Effector memory CD4-positive, alpha-beta T cell (primary cell): ENCODE measurements around the gene APOL5.
"Not testable (repeated sequence)": the region's sequence is repeated elsewhere in the genome, so short reads cannot be mapped to it uniquely, and the experiment has no call there.

Experiments
- DNase-seq, 3 donors: peaks; one replicate each; pipeline ENCODE4 v3.0.0-alpha.2; 2020
- H3K27ac ChIP-seq: 2 replicates; pipeline ENCODE4 v1.7.0; 2013; ENCODE audit warnings: mild to moderate bottlenecking, low read length, moderate library complexity; ENCODE audit not compliant: insufficient read depth, poor library complexity, severe bottlenecking
- H3K27me3 ChIP-seq: replicated peaks from 2 replicates; pipeline ENCODE4 v1.7.0; 2013; ENCODE audit warnings: mild to moderate bottlenecking, low read length; ENCODE audit not compliant: insufficient read depth, control insufficient read depth, poor library complexity, severe bottlenecking
- H3K36me3 ChIP-seq: 2 replicates; pipeline ENCODE4 v1.7.0; 2013; ENCODE audit warnings: mild to moderate bottlenecking, low read length, moderate library complexity; ENCODE audit not compliant: control insufficient read depth, insufficient read depth
- H3K4me1 ChIP-seq: 2 replicates; pipeline ENCODE4 v1.7.0; 2013; ENCODE audit warnings: low read length, mild to moderate bottlenecking; ENCODE audit not compliant: control insufficient read depth, insufficient read depth, poor library complexity, severe bottlenecking
- H3K4me3 ChIP-seq: 2 replicates; pipeline ENCODE4 v1.7.0; 2013; ENCODE audit warnings: low read length, low read depth, mild to moderate bottlenecking; ENCODE audit not compliant: insufficient read depth, poor library complexity, severe bottlenecking
- H3K9me3 ChIP-seq: 2 replicates; pipeline ENCODE4 v1.7.0; 2013; ENCODE audit warnings: mild to moderate bottlenecking, low read length, moderate library complexity; ENCODE audit not compliant: control insufficient read depth
- total RNA-seq, 3 donors: gene quantifications; one replicate each; lab custom pipeline; 2026; lab: John Stamatoyannopoulos, UW

The APOL5 gene
- total RNA-seq, result 0 reads per million in 3 donors

- no peak for DNase-seq
- Histone ChIP-seq H3K4me3 (no peak within 1 kb of the TSS), H3K27ac (no peak within 1 kb of the TSS), H3K9me3 (no peaks in the 10 kb centered on the region), H3K4me1 (no peaks in the 10 kb centered on the region), H3K36me3 (no peaks in the 10 kb centered on the region), H3K27me3 (no peaks in the 10 kb centered on the region)
Measured at GRCh38 chr22:35717572-35717971, at the start of gene APOL5. TSS of gene APOL5 (plus strand) at chr22:35717872. CDS start at chr22:35717872, 0 bp downstream.

- H3K36me3 ChIP-seq, result no peaks in the 10 kb centered on the region
- no peaks in the 10 kb centered on the region for H3K4me1 ChIP-seq
- DNase-seq, result no peak
- no peaks in the 10 kb centered on the region for H3K27me3 ChIP-seq
- no peaks in the 10 kb centered on the region for H3K9me3 ChIP-seq
- no peak overlapping the region for H3K27ac ChIP-seq
- H3K4me3 ChIP-seq, result no peak overlapping the region
Measured at GRCh38 chr22:35674335-35674734, 43.3 kb upstream of the APOL5 start.

- not testable (repeated sequence) for H3K36me3 ChIP-seq, DNase-seq, H3K4me3 ChIP-seq, H3K4me1 ChIP-seq, H3K9me3 ChIP-seq, H3K27ac ChIP-seq, H3K27me3 ChIP-seq
Measured at GRCh38 chr22:35676065-35676464, 41.6 kb upstream of the APOL5 start.

- H3K27ac ChIP-seq, result no peak overlapping the region
- H3K9me3 ChIP-seq, result no peaks in the 10 kb centered on the region
- H3K36me3 ChIP-seq, result no peaks in the 10 kb centered on the region
- no peaks in the 10 kb centered on the region for H3K27me3 ChIP-seq
- no peak overlapping the region for H3K4me3 ChIP-seq
- H3K4me1 ChIP-seq, result no peaks in the 10 kb centered on the region
- no peak for DNase-seq
Measured at GRCh38 chr22:35677460-35678187, 40.0 kb upstream of the APOL5 start.

- H3K9me3 ChIP-seq, result no peaks in the 10 kb centered on the region
- no peaks in the 10 kb centered on the region for H3K36me3 ChIP-seq
- DNase-seq, result no peak
- H3K4me3 ChIP-seq, result no peak overlapping the region
- H3K4me1 ChIP-seq, result no peaks in the 10 kb centered on the region
- no peaks in the 10 kb centered on the region for H3K27me3 ChIP-seq
- H3K27ac ChIP-seq, result no peak overlapping the region
Measured at GRCh38 chr22:35678836-35679235, 38.8 kb upstream of the APOL5 start.

GRCh38 chr22:35679492-35679891 lies 38.2 kb upstream of the APOL5 start:
- not testable (repeated sequence) for DNase-seq, H3K36me3 ChIP-seq, H3K27me3 ChIP-seq, H3K4me3 ChIP-seq, H3K27ac ChIP-seq, H3K4me1 ChIP-seq, H3K9me3 ChIP-seq

GRCh38 chr22:35681454-35682052 lies 36.1 kb upstream of the APOL5 start:
- no peak overlapping the region for H3K27ac ChIP-seq
- no peaks in the 10 kb centered on the region for H3K27me3 ChIP-seq
- H3K4me3 ChIP-seq, result no peak overlapping the region
- no peaks in the 10 kb centered on the region for H3K36me3 ChIP-seq
- H3K4me1 ChIP-seq, result no peaks in the 10 kb centered on the region
- H3K9me3 ChIP-seq, result no peaks in the 10 kb centered on the region
- no peak for DNase-seq

- no peaks in the 10 kb centered on the region for H3K9me3 ChIP-seq
- DNase-seq, result no peak
- H3K27me3 ChIP-seq, result no peaks in the 10 kb centered on the region
- no peaks in the 10 kb centered on the region for H3K36me3 ChIP-seq
- no peaks in the 10 kb centered on the region for H3K4me1 ChIP-seq
- no peak overlapping the region for H3K27ac ChIP-seq
- H3K4me3 ChIP-seq, result no peak overlapping the region
Measured at GRCh38 chr22:35683560-35683959, 34.1 kb upstream of the APOL5 start.

GRCh38 chr22:35684270-35684700 lies 33.4 kb upstream of the APOL5 start:
- Histone ChIP-seq H3K27me3 (no peaks in the 10 kb centered on the region), H3K9me3 (no peaks in the 10 kb centered on the region), H3K4me3 (no peak overlapping the region), H3K36me3 (no peaks in the 10 kb centered on the region), H3K4me1 (no peaks in the 10 kb centered on the region), H3K27ac (no peak overlapping the region)
- no peak for DNase-seq

GRCh38 chr22:35684732-35685131 lies 32.9 kb upstream of the APOL5 start:
- H3K4me1 ChIP-seq, result no peaks in the 10 kb centered on the region

More at GRCh38 chr22:35684732-35685131, 32.9 kb upstream of the APOL5 start:
- Histone ChIP-seq H3K27ac (no peak overlapping the region), H3K36me3 (no peaks in the 10 kb centered on the region), H3K4me3 (no peak overlapping the region), H3K27me3 (no peaks in the 10 kb centered on the region), H3K9me3 (no peaks in the 10 kb centered on the region)
- DNase-seq, result no peak
